GM18507 (cell line): ENCODE results near the gene IMP4.

Experiments used
- DNase-seq: peaks from one replicate; pipeline ENCODE4 v3.0.0; 2011; ENCODE audit warnings: low read depth; ENCODE audit not compliant: insufficient read length; ENCODE audit errors: extremely low spot score
- FAIRE-seq: peaks from 2 replicates; lab custom pipeline; 2011; peaks lifted over from hg19 to GRCh38; lab: Jason Lieb, UNC

Gene IMP4

GRCh38 chr2:130353291-130354138 lies 10.8 kb downstream of the IMP4 start:
- FAIRE-seq, result no peak
- no peak for DNase-seq

GRCh38 chr2:130354139-130354428 lies 11.4 kb downstream of the IMP4 start:
- no peak for DNase-seq
- FAIRE-seq, result no peak

- DNase-seq, result no peak
- no peak for FAIRE-seq
Observed at GRCh38 chr2:130355172-130355577, 12.5 kb downstream of the IMP4 start.

- FAIRE-seq, result peak; percentile 9
- DNase-seq, result no peak
Observed at GRCh38 chr2:130355578-130356431, 13.1 kb downstream of the IMP4 start, which contains the start of gene PTPN18. Gene PTPN18, plus strand, starts transcription at chr2:130356056. Its CDS starts 52 bp downstream, at chr2:130356108.

GRCh38 chr2:130357864-130358263 lies 15.2 kb downstream of the IMP4 start:
- DNase-seq, result no peak
- FAIRE-seq, result no peak

GRCh38 chr2:130358420-130359350 lies 16.0 kb downstream of the IMP4 start:
- FAIRE-seq, result no peak
- no peak for DNase-seq

- DNase-seq (no peak), FAIRE-seq (no peak)
Observed at GRCh38 chr2:130359466-130359865, 16.8 kb downstream of the IMP4 start.

GRCh38 chr2:130363479-130363878 lies 20.8 kb downstream of the IMP4 start:
- no peak for DNase-seq
- FAIRE-seq, result no peak

- FAIRE-seq (no peak), DNase-seq (no peak)
Observed at GRCh38 chr2:130365075-130365474, 22.4 kb downstream of the IMP4 start.

GRCh38 chr2:130365963-130366362 lies 23.3 kb downstream of the IMP4 start:
- no peak for FAIRE-seq
- DNase-seq, result no peak

GRCh38 chr2:130366720-130367119 lies 24.0 kb downstream of the IMP4 start:
- no peak for DNase-seq
- FAIRE-seq, result no peak

GRCh38 chr2:130368786-130369185 lies 26.1 kb downstream of the IMP4 start:
- DNase-seq, result no peak
- FAIRE-seq, result no peak

GRCh38 chr2:130369311-130369964 lies 26.7 kb downstream of the IMP4 start:
- DNase-seq (no peak), FAIRE-seq (no peak)

GRCh38 chr2:130369965-130370341 lies 27.3 kb downstream of the IMP4 start:
- no peak for FAIRE-seq
- no peak for DNase-seq

GRCh38 chr2:130370490-130370889 lies 27.8 kb downstream of the IMP4 start:
- DNase-seq (no peak), FAIRE-seq (no peak)

GRCh38 chr2:130371723-130372054 lies 29.0 kb downstream of the IMP4 start:
- FAIRE-seq (peak; percentile 12), DNase-seq (no peak)

GRCh38 chr2:130372055-130372832 lies 29.5 kb downstream of the IMP4 start:
- peak; percentile 89 for FAIRE-seq
- DNase-seq, result peak; percentile 71
